SK-N-SH (cell line): Measurements from ENCODE around the gene NTPCR. TPM values are rescaled to one million over a fixed set of nuclear protein-coding genes. Genes with fewer than 3 reads are reported as not detected.
"Not testable (repeated sequence)": the region's sequence is repeated elsewhere in the genome, so short reads cannot be mapped to it uniquely, and the experiment has no call there.

ENCODE experiments used
- CTCF ChIA-PET: fragments of 300-600, 350-600 bp; formaldehyde crosslinking; extraction: SDS; loops from one replicate; lab custom pipeline; 2021; lab: Yijun Ruan, JAX
- POLR2A ChIA-PET: fragments of 350-600 bp; sonication (Branson Sonifier 250); formaldehyde crosslinking; extraction: SDS; loops from one replicate; lab custom pipeline; 2020; ENCODE audit warnings: antibody characterized with exemption, inconsistent platforms; lab: Yijun Ruan, JAX
- DNase-seq: peaks from one replicate; pipeline ENCODE4 v3.0.0; 2012
- H2AFZ ChIP-seq: fragments of 200-600 bp; sonication (generic); 2 replicates; pipeline ENCODE4 v1.8.1; 2016; ENCODE audit warnings: antibody characterized with exemption, mild to moderate bottlenecking, low read depth
- H3F3A ChIP-seq: fragments of 200-600 bp; sonication (generic); replicated peaks from 2 replicates; pipeline ENCODE3; 2016; ENCODE audit warnings: antibody characterized with exemption, mild to moderate bottlenecking; ENCODE audit not compliant: insufficient read depth
- H3K27ac ChIP-seq, 2 experiments: fragments of 200-500 bp in 1 of 2; fragments of 200-600 bp in 1 of 2; sonication (Bioruptor generic) in 1 of 2; sonication (generic), shearing (Covaris generic) in 1 of 2; 2 replicates each; pipeline versions ENCODE4 v1.5.1 to v1.6.1; 2014 to 2016; ENCODE audit warnings: low read depth in 2 of 2, inconsistent platforms in 1 of 2, low read length in 1 of 2, mild to moderate bottlenecking in 1 of 2, mixed read lengths in 1 of 2
- H3K27me3 ChIP-seq: fragments of 200-600 bp; sonication (generic), shearing (Covaris generic); 2 replicates; pipeline ENCODE4 v1.6.1; 2016; ENCODE audit warnings: mixed run types; ENCODE audit not compliant: insufficient read depth
- H3K36me3 ChIP-seq, 2 experiments: fragments of 200-500 bp in 1 of 2; fragments of 200-600 bp in 1 of 2; sonication (Bioruptor generic) in 1 of 2; sonication (generic) in 1 of 2; replicated peaks in 1 of 2; 2 replicates each; pipeline versions ENCODE3 to v1.5.1; 2014 to 2016; ENCODE audit warnings: low read length in 1 of 2, mild to moderate bottlenecking in 1 of 2; ENCODE audit not compliant: insufficient read depth in 2 of 2, control insufficient read depth in 1 of 2
- H3K4me1 ChIP-seq, 2 experiments: fragments of 200-500 bp in 1 of 2; fragments of 200-600 bp in 1 of 2; sonication (Bioruptor generic) in 1 of 2; sonication (generic), shearing (Covaris generic) in 1 of 2; 2 replicates each; pipeline versions ENCODE4 v1.5.1 to v1.6.1; 2014 to 2016; ENCODE audit warnings: low read depth in 1 of 2, low read length in 1 of 2, mixed run types in 1 of 2; ENCODE audit not compliant: insufficient read depth in 2 of 2, control insufficient read depth in 1 of 2
- H3K4me2 ChIP-seq: fragments of 200-600 bp; sonication (generic), shearing (Covaris generic); 2 replicates; pipeline ENCODE4 v1.6.1; 2017; ENCODE audit warnings: mixed run types
- H3K4me3 ChIP-seq, 2 experiments: fragments of 200-500 bp in 1 of 2; fragments of 200-600 bp in 1 of 2; sonication (Bioruptor generic) in 1 of 2; sonication (generic), shearing (Covaris generic) in 1 of 2; 2 replicates each; pipeline versions ENCODE4 v1.5.1 to v1.8.1; 2014 to 2016; ENCODE audit warnings: low read depth in 2 of 2, inconsistent platforms in 1 of 2, low read length in 1 of 2, mild to moderate bottlenecking in 1 of 2, mixed read lengths in 1 of 2, moderate library complexity in 1 of 2
- H3K79me2 ChIP-seq: fragments of 200-600 bp; sonication (generic); 2 replicates; pipeline ENCODE4 v1.8.1; 2017; ENCODE audit warnings: mild to moderate bottlenecking; ENCODE audit not compliant: insufficient read depth
- H3K9ac ChIP-seq: fragments of 200-600 bp; sonication (generic); 2 replicates; pipeline ENCODE4 v1.6.1; 2017; ENCODE audit warnings: mixed run types
- H3K9me2 ChIP-seq: fragments of 200-600 bp; sonication (generic); 2 replicates; pipeline ENCODE4 v1.6.1; 2017; ENCODE audit warnings: mixed run types
- H3K9me3 ChIP-seq: fragments of 200-600 bp; sonication (generic); 2 replicates; pipeline ENCODE4 v1.6.1; 2017; ENCODE audit warnings: mixed run types, mild to moderate bottlenecking, moderate library complexity
- H4K20me1 ChIP-seq: fragments of 200-600 bp; sonication (generic); 2 replicates; pipeline ENCODE4 v1.6.1; 2017; ENCODE audit warnings: mild to moderate bottlenecking, mixed run types; ENCODE audit not compliant: insufficient read depth
- ELF1 ChIP-seq: IDR thresholded peaks from 2 replicates; pipeline ENCODE4 v1.4.0; 2012
- EZH2phosphoT487 ChIP-seq: fragments of 200-600 bp; sonication (generic); IDR thresholded peaks from 2 replicates; pipeline ENCODE4 v1.6.1; 2017; ENCODE audit warnings: low read depth, mixed run types, mild to moderate bottlenecking, antibody characterized with exemption, moderate library complexity, borderline replicate concordance
- FOXJ3 ChIP-seq: sonication (generic); formaldehyde crosslinking; IDR thresholded peaks from 2 replicates; pipeline ENCODE4 v1.5.1; 2020; ENCODE audit warnings: mild to moderate bottlenecking, missing genetic modification reagents
- MEF2A ChIP-seq: IDR thresholded peaks from 2 replicates; pipeline ENCODE4 v1.4.0; 2012; ENCODE audit warnings: low read depth, borderline replicate concordance
- MXI1 ChIP-seq: IDR thresholded peaks from 2 replicates; pipeline ENCODE4 v1.6.1; 2012; ENCODE audit warnings: mild to moderate bottlenecking, low read depth, low read length, improper control_type of control experiment
- PBX3 ChIP-seq: IDR thresholded peaks from 2 replicates; pipeline ENCODE4; 2012
- POLR2AphosphoS5 ChIP-seq: IDR thresholded peaks from 2 replicates; pipeline ENCODE4 v1.6.1; 2012; ENCODE audit warnings: low read depth, low read length
- RAD21 ChIP-seq: IDR thresholded peaks from 2 replicates; pipeline ENCODE4 v1.6.1; 2012; ENCODE audit warnings: mild to moderate bottlenecking, low read length
- TAF1 ChIP-seq: IDR thresholded peaks from 2 replicates; pipeline ENCODE4 v1.6.1; 2012; ENCODE audit warnings: low read depth, mild to moderate bottlenecking, low read length, moderate library complexity, borderline replicate concordance
- ZBTB33 ChIP-seq: IDR thresholded peaks from 2 replicates; pipeline ENCODE4 v1.4.0; 2012; ENCODE audit warnings: low read depth, borderline replicate concordance
- WGBS: methylation state at CpG from one replicate; pipeline ENCODE4 v1.1.6; 2017; ENCODE audit warnings: low lambda C conversion rate; 5-methylcytosine and 5-hydroxymethylcytosine counted together
- polyA plus RNA-seq, 3 experiments: library from polyadenylated mRNA; depleted of rRNA; stranded (reverse); fragments of >200 nt; gene quantifications; 2 replicates each; pipeline ENCODE4 v1.2.3, GENCODE V29; 2012
- TF ChIP-seq, protein P1 (sequence below): fragments of 200-600 bp; sonication (generic); IDR thresholded peaks from 2 replicates; pipeline ENCODE4 v1.6.1; 2017; ENCODE audit warnings: antibody characterized with exemption, mild to moderate bottlenecking, moderate library complexity

The NTPCR gene
- polyA plus RNA-seq, 1 of the 3 experiments (the other 2 are of a cell fraction), result 20.8 TPM

DNA sequence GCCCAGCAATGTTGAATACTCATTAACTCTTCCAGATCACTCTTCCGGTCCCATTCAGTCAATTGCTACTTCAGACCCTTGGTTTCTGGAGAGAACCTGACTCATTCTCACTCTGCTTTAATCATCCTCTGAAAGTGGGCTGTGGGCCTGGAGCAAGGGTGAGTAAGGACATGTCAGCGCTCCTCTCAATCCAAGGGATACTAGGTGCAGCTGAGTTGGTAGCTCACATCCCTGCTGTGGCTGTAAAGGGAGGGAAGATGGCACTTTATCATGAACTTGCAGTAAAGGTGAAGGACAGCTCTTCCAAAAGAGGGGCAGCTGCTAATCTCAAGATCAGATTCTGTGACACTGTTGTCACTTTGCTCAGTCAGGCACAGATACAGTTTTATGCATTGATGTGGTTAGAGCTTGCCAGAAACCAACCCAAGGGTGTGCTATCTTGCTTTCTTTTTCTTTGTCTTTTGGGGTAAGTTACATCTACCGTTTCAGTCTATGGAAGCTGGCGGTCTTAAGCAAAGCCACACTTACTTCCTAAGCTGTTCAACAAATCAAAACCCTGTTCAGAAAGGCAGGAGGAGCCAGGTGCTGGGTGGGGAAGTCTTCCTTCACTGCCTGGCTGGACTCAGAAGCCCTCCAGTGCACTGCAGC lies 26.5 kb upstream of the NTPCR start (continued):
- no peak for TF ChIP-seq TAF1
- no peak for TF ChIP-seq ELF1
- TF ChIP-seq FOXJ3 (CRISPR knock-in tag), result no peak

GRCh38 chr1:232924874-232925273 lies 25.5 kb upstream of the NTPCR start:
- Histone ChIP-seq H3K4me3 (no peak overlapping the region), H3K9me2 (no peaks in the 10 kb centered on the region), H3K36me3 (no peaks in the 10 kb centered on the region), H3K27ac (no peak overlapping the region), H3K79me2 (no peaks in the 10 kb centered on the region), H3F3A (no peaks in the 10 kb centered on the region), H3K4me2 (no peak overlapping the region)
- 50% methylated on average over 3 of the region's 3 CpGs for WGBS
- no peak for TF ChIP-seq POLR2AphosphoS5
- TF ChIP-seq, protein P1, sequence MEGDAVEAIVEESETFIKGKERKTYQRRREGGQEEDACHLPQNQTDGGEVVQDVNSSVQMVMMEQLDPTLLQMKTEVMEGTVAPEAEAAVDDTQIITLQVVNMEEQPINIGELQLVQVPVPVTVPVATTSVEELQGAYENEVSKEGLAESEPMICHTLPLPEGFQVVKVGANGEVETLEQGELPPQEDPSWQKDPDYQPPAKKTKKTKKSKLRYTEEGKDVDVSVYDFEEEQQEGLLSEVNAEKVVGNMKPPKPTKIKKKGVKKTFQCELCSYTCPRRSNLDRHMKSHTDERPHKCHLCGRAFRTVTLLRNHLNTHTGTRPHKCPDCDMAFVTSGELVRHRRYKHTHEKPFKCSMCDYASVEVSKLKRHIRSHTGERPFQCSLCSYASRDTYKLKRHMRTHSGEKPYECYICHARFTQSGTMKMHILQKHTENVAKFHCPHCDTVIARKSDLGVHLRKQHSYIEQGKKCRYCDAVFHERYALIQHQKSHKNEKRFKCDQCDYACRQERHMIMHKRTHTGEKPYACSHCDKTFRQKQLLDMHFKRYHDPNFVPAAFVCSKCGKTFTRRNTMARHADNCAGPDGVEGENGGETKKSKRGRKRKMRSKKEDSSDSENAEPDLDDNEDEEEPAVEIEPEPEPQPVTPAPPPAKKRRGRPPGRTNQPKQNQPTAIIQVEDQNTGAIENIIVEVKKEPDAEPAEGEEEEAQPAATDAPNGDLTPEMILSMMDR, result no peak
- TF ChIP-seq, all 33 proteins: peak for 0
- Histone ChIP-seq H3K4me1 (no peaks in the 10 kb centered on the region), H3K27me3 (no peaks in the 10 kb centered on the region), H4K20me1 (no peaks in the 10 kb centered on the region), H3K9ac (no peak overlapping the region), H3K9me3 (no peaks in the 10 kb centered on the region), H2AFZ (no peak overlapping the region)
- ChIA-PET CTCF (no interaction called here), POLR2A (no interaction called here)
- no peak for DNase-seq

GRCh38 chr1:232925421-232926220 lies 24.8 kb upstream of the NTPCR start:
- no peak for DNase-seq
- Histone ChIP-seq H3K9me2 (no peaks in the 10 kb centered on the region), H3K27me3 (no peaks in the 10 kb centered on the region), H3K9me3 (no peaks in the 10 kb centered on the region), H3K9ac (no peak overlapping the region), H3K79me2 (no peaks in the 10 kb centered on the region), H3K27ac (no peak overlapping the region), H3F3A (no peaks in the 10 kb centered on the region), H3K36me3 (no peaks in the 10 kb centered on the region), H3K4me3 (no peak overlapping the region), H3K4me2 (no peak overlapping the region), H3K4me1 (no peaks in the 10 kb centered on the region), H2AFZ (no peak overlapping the region), H4K20me1 (no peaks in the 10 kb centered on the region)
- CTCF ChIA-PET, result no interaction called here
- TF ChIP-seq EZH2phosphoT487 (no peak), PBX3 (no peak), MXI1 (no peak), MEF2A (no peak), ZBTB33 (no peak), RAD21 (no peak)
- TF ChIP-seq, protein P1, result no peak
- 66% methylated on average over 5 of the region's 5 CpGs for WGBS
- POLR2A ChIA-PET, result no interaction called here

GRCh38 chr1:232927166-232927565 lies 23.2 kb upstream of the NTPCR start:
- POLR2A ChIA-PET, H3K79me2 ChIP-seq, H3K27ac ChIP-seq, H3F3A ChIP-seq, CTCF ChIA-PET, H4K20me1 ChIP-seq, H3K9ac ChIP-seq, H3K36me3 ChIP-seq, DNase-seq, H3K4me1 ChIP-seq, H2AFZ ChIP-seq, H3K9me3 ChIP-seq, H3K4me2 ChIP-seq, H3K9me2 ChIP-seq, H3K27me3 ChIP-seq, H3K4me3 ChIP-seq: not testable (repeated sequence)
- 55% methylated on average over 6 of the region's 6 CpGs for WGBS
